ENCODE data around the gene ZNF785. TPM values are rescaled to one million over a fixed set of nuclear protein-coding genes. Genes with fewer than 3 reads are reported as not detected.
A peak's percentile ranks its signal among the peaks of the same experiment; 100 is the strongest.

Gene ZNF785
- total and polyA plus RNA-seq, 2 of the 13 experiments (the other 11 are each of a cell fraction or from before 2014, with no cell fraction given) = 0.01 TPM; not detected in 1

GRCh38 chr16:30570636-30571444 lies 14.7 kb downstream of the ZNF785 start (continued):
- TF ChIP-seq MBNL3 (CRISPR knock-in tag; conservative IDR thresholded peaks at IDR 0.05) (no peak), ZNF143 (CRISPR knock-in tag; IDR thresholded peaks at IDR 0.05) (0 out of 2 replicates have a peak, but pooled peaks have one; percentile 13), IKZF1 (IDR thresholded peaks at IDR 0.05) (no peak), SIX4 (CRISPR knock-in tag; IDR thresholded peaks at IDR 0.05) (no peak), FOXJ3 (CRISPR knock-in tag; IDR thresholded peaks at IDR 0.05; ENCODE audit: borderline replicate concordance) (no peak), ZSCAN30 (CRISPR knock-in tag; IDR thresholded peaks at IDR 0.05) (no peak), ZNF350 (CRISPR knock-in tag; IDR thresholded peaks at IDR 0.05; ENCODE audit: borderline replicate concordance, low read depth) (peak; percentile 54; the same call in 1 of the 2 replicates), FOXP1 (IDR thresholded peaks at IDR 0.05) (no peak), FOXP1 (CRISPR knock-in tag; IDR thresholded peaks at IDR 0.05) (no peak), ZIK1 (CRISPR knock-in tag; IDR thresholded peaks at IDR 0.05; ENCODE audit: borderline replicate concordance, low read depth) (no peak), REL (CRISPR knock-in tag; conservative IDR thresholded peaks at IDR 0.05) (no peak), MTF1 (CRISPR knock-in tag; IDR thresholded peaks at IDR 0.05) (no peak), ZNF550 (CRISPR knock-in tag; IDR thresholded peaks at IDR 0.05; ENCODE audit: borderline replicate concordance) (peak; percentile 2; the same call in 1 of the 2 replicates), ZNF567 (CRISPR knock-in tag; IDR thresholded peaks at IDR 0.05; ENCODE audit: borderline replicate concordance) (0 out of 2 replicates have a peak, but pooled peaks have one; percentile 47), ZNF562 (CRISPR knock-in tag; IDR thresholded peaks at IDR 0.05; ENCODE audit: borderline replicate concordance) (no peak), POLR2G (IDR thresholded peaks at IDR 0.05; ENCODE audit: low read depth, low read length) (no peak), ZNF282 (IDR thresholded peaks at IDR 0.05; ENCODE audit: partially characterized antibody) (no peak), ZFP1 (CRISPR knock-in tag; IDR thresholded peaks at IDR 0.05) (no peak), ZFP62 (CRISPR knock-in tag; IDR thresholded peaks at IDR 0.05) (no peak), CEBPB (IDR thresholded peaks at IDR 0.05; ENCODE audit: borderline replicate concordance, low read depth, low read length) (no peak), ZNF558 (CRISPR knock-in tag; IDR thresholded peaks at IDR 0.05; ENCODE audit: borderline replicate concordance) (no peak; the same call in 1 of the 2 replicates), JUND (CRISPR knock-in tag; IDR thresholded peaks at IDR 0.05) (0 out of 2 replicates have a peak, but pooled peaks have one; percentile 19), HCFC1 (IDR thresholded peaks at IDR 0.05; ENCODE audit: low read depth, low read length) (no peak), ZNF724P (CRISPR knock-in tag; IDR thresholded peaks at IDR 0.05; ENCODE audit: borderline replicate concordance) (no peak), ZNF564 (CRISPR knock-in tag; IDR thresholded peaks at IDR 0.05) (no peak), ZSCAN12 (CRISPR knock-in tag; IDR thresholded peaks at IDR 0.05) (no peak), ZNF383 (CRISPR knock-in tag; IDR thresholded peaks at IDR 0.05; ENCODE audit: borderline replicate concordance) (no peak)
- TF ChIP-seq, protein P1, sequence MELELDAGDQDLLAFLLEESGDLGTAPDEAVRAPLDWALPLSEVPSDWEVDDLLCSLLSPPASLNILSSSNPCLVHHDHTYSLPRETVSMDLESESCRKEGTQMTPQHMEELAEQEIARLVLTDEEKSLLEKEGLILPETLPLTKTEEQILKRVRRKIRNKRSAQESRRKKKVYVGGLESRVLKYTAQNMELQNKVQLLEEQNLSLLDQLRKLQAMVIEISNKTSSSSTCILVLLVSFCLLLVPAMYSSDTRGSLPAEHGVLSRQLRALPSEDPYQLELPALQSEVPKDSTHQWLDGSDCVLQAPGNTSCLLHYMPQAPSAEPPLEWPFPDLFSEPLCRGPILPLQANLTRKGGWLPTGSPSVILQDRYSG (CRISPR knock-in tag; IDR thresholded peaks at IDR 0.05) = peak; percentile 60; the same call in 1 of the 2 replicates
- TF ChIP-seq, protein P2, sequence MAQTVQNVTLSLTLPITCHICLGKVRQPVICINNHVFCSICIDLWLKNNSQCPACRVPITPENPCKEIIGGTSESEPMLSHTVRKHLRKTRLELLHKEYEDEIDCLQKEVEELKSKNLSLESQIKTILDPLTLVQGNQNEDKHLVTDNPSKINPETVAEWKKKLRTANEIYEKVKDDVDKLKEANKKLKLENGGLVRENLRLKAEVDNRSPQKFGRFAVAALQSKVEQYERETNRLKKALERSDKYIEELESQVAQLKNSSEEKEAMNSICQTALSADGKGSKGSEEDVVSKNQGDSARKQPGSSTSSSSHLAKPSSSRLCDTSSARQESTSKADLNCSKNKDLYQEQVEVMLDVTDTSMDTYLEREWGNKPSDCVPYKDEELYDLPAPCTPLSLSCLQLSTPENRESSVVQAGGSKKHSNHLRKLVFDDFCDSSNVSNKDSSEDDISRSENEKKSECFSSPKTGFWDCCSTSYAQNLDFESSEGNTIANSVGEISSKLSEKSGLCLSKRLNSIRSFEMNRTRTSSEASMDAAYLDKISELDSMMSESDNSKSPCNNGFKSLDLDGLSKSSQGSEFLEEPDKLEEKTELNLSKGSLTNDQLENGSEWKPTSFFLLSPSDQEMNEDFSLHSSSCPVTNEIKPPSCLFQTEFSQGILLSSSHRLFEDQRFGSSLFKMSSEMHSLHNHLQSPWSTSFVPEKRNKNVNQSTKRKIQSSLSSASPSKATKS (CRISPR knock-in tag; IDR thresholded peaks at IDR 0.05) = no peak
